IPS-18c (cell line): ENCODE data around the gene CDC42EP2.
A peak's percentile ranks its signal among the peaks of the same experiment; 100 is the strongest.

Experiments
- H3K4me3 ChIP-seq: 2 replicates; pipeline ENCODE4 v1.7.0; 2013; ENCODE audit warnings: low read depth, mild to moderate bottlenecking, low read length, moderate library complexity; ENCODE audit not compliant: insufficient read depth
- H3K9me3 ChIP-seq: one replicate; pipeline ENCODE4 v1.6.1; 2013; ENCODE audit warnings: mild to moderate bottlenecking, low read length, moderate library complexity; ENCODE audit not compliant: control insufficient read depth, insufficient read depth

The CDC42EP2 gene

DNA sequence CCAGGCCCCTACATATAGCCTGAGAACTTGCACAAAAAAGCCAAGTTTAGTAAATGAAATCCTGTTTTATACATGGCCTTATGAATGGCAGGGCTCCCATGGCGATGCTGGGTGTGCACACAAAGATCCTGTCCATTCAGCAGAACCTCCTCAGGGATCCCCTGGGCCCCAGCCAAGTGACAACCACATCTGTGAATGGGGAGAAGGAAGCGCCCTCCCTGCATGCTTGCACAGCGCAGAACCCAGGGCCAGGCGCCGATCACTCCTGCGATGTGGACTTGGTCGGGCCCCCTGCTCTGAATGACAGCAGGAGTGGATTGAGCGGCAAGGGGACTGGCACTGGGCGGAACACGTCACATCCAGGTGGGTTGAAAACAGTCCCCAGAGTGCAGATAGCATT, 4.5 kb upstream of the CDC42EP2 start:
- Histone ChIP-seq H3K4me3 (no peak overlapping the region), H3K9me3 (peaks cover 1% of the 10 kb centered on the region)

DNA sequence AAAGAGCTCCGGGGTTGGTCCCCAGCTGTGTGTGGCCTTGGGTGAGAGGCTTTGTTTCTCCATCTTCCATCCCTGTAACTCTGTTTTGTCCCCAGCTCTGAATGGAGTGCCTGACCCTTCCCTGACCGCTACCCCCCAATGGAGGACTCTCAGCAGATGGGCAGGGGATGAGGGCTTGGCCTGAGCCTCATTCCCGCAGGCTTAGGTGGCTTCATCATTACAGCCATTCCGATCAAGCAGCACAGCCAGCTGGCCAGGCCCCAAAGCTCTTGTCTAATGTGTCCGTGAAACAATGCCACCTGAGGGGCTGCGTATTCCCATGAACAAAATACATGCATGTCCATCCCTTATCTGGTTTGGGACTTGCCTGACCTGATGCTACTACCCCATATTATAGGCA, 3.9 kb upstream of the CDC42EP2 start:
- no peak overlapping the region for H3K4me3 ChIP-seq

DNA sequence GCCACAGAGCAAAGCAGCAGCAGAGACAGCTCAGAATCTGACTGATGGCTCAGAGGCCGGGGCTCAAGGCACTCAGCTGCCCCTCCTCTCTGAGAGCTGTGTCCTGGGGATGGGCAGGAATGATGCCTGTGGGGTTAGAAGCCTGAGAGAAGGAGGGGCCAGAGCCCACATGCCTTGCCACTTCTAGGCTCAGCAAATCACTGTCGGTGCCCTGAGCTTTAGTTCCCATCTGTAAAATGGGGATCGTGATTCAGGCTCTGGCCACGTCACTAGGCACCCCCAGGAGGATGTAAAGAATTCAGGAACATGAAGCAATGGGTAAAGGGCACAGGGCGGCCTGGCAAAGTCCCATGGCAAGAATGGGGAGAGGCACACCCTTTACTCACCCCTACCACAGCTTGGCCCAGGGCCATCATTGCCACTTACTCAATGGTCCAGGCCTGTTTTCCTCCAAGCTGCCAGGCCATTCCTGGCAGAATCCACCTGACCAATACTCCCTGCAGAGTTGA, 3.4 kb upstream of the CDC42EP2 start:
- no peaks in the 10 kb centered on the region for H3K9me3 ChIP-seq
- H3K4me3 ChIP-seq, result no peak overlapping the region

More for the DNA sequence above, 3.9 kb upstream of the CDC42EP2 start:
- H3K9me3 ChIP-seq, result no peaks in the 10 kb centered on the region

DNA sequence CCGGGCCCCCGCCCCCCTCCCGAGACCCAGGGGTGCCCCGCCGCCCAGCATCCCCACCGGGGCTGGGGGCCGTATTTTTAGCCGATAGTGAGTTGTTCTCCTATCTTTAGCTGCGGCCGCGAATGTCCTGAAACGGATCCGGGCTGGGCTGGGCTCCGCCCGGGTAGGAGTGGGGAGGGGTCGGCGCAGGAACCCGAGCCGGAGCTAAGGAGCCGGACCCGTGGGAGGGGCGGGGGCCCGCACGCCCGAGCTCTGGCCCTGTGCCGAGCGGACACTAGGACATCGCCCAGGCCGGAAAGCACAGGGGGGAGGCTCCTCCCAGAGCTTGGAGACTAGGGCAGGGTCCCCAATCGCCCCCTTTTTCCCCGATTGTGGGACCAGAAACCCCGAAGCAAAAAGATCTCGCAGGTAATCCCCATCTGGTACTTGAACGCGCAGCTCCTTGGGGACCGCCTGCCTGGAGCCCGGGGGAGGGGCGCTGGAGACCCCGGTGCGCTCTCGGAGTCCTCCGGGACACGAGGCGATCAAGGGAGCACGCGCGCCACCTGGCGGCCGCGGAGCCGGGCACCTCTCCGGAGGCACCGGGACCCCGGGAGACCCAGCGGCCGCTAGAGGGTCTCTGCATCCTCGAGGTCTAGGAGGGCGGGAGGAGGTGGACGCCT, 669 bp downstream of the CDC42EP2 start:
- Histone ChIP-seq H3K4me3 (peak overlapping the region; percentile 84), H3K9me3 (no peaks in the 10 kb centered on the region)

- H3K4me3 ChIP-seq, result peak overlapping the region; percentile 84; the same call in 1 of the 2 replicates
Measured at GRCh38 chr11:65315866-65316226, 1.2 kb downstream of the CDC42EP2 start.

GRCh38 chr11:65316227-65317024, 1.8 kb downstream of the CDC42EP2 start:
- no peaks in the 10 kb centered on the region for H3K9me3 ChIP-seq
- peak overlapping the region; percentile 84 for H3K4me3 ChIP-seq

More at GRCh38 chr11:65315866-65316226, 1.2 kb downstream of the CDC42EP2 start:
- H3K9me3 ChIP-seq, result no peaks in the 10 kb centered on the region

- H3K4me3 ChIP-seq, result peak overlapping the region; percentile 28; the same call in 1 of the 2 replicates
Measured at GRCh38 chr11:65317025-65317786, 2.5 kb downstream of the CDC42EP2 start.

DNA sequence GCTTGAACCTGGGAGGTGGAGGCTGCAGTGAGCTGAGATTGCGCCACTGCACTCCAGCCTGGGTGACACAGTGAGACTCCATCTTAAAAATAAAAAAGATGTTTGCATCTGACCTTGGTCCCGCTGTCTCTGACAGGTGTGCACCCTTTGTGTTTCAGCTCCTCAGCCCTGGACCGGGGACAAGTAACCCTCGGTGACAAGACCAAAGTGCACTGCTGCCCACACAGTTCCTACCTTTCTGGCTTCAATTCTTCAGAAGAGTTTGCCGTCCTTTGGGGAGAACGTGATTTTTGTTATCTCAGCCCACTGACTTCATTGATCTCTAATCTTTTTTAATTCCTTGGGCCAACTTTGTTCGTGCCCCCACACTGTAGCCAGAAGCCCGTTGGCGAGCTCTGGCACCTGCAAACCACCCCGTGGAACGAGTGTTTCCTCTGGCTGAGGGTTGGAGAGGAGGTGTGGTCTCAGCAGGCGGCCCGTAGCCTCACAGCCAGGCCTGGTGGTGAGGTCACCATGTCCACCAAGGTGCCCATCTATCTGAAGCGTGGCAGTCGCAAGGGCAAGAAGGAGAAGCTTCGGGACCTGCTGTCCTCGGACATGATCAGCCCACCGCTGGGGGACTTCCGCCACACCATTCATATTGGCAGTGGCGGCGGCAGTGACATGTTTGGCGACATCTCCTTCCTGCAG, 5.9 kb downstream of the CDC42EP2 start:
- Histone ChIP-seq H3K9me3 (no peaks in the 10 kb centered on the region), H3K4me3 (no peak overlapping the region)

More at GRCh38 chr11:65317025-65317786, 2.5 kb downstream of the CDC42EP2 start:
- no peaks in the 10 kb centered on the region for H3K9me3 ChIP-seq

DNA sequence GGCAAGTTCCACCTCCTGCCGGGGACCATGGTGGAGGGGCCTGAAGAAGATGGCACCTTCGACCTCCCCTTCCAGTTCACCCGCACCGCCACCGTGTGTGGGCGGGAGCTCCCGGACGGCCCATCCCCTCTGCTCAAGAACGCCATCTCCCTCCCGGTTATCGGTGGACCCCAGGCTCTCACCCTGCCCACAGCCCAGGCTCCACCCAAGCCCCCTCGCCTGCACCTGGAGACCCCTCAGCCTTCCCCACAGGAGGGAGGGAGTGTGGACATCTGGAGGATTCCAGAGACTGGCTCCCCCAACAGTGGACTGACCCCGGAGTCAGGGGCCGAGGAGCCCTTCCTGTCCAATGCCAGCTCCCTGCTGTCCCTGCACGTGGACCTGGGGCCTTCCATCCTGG, 6.4 kb downstream of the CDC42EP2 start:
- no peak overlapping the region for H3K4me3 ChIP-seq
- no peaks in the 10 kb centered on the region for H3K9me3 ChIP-seq

DNA sequence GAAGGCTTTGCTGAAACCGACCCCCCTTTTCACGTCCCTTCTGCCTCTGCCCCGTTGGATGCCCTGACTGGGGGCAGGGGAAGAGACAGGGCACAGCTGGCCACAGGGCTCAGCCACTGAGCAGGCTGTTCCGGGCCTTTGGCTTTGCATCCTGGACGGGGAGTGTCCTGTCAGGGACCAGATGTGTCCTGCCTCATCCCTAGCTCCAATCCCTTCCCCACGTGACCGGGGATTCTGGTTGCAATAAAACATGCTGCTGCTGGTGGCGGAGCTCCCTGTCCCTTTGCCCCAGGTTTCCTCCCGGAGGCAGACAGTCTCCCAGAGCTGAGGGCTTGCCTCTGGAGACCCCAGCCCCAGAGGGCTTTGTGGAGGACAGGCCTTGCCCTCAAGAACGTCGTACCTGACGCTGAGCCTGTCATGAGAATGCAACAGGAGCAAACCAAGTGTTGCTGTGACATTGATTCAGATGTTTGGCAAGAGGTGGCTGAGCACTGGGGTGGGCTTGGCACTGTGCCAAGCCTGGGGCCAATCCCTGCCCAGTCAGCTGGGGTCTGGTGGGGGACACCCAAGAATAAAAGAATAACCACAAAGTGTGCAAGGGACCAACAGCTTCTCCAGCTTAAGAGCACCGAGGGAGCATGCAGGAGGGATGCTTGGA, 7.3 kb downstream of the CDC42EP2 start:
- no peak overlapping the region for H3K4me3 ChIP-seq
- H3K9me3 ChIP-seq, result no peaks in the 10 kb centered on the region

- no peak overlapping the region for H3K4me3 ChIP-seq
- H3K9me3 ChIP-seq, result no peaks in the 10 kb centered on the region
Measured at GRCh38 chr11:65323813-65324212, 9.1 kb downstream of the CDC42EP2 start.

- H3K4me3 ChIP-seq, result no peak overlapping the region
Measured at GRCh38 chr11:65325435-65325834, 10.8 kb downstream of the CDC42EP2 start.

GRCh38 chr11:65327021-65327420, 12.4 kb downstream of the CDC42EP2 start:
- H3K4me3 ChIP-seq, result no peak overlapping the region
- H3K9me3 ChIP-seq, result no peaks in the 10 kb centered on the region

More at GRCh38 chr11:65325435-65325834, 10.8 kb downstream of the CDC42EP2 start:
- no peaks in the 10 kb centered on the region for H3K9me3 ChIP-seq

DNA sequence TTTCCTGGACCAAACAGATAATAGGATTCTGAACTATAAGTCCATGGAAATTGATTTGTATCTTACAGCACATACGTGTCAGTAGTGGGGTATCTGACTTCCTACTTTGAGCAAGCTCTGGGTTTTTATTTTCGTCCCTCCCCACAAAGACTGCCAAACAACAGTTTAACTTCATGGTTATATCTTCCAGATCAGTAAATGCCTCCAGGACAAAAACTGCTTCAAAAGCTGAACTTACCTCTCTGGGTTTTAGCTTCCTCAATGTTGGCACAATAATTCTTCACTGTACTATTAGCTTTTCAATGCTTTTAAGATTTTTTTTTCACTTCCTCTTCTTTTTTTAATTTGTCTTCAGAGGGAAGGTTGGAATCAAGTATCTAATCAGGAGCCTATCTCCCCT, 14.8 kb downstream of the CDC42EP2 start:
- H3K4me3 ChIP-seq, result no peak overlapping the region

GRCh38 chr11:65329944-65330403, 15.3 kb downstream of the CDC42EP2 start:
- H3K9me3 ChIP-seq, result peaks cover 2% of the 10 kb centered on the region
- H3K4me3 ChIP-seq, result no peak overlapping the region

More for the DNA sequence above, 14.8 kb downstream of the CDC42EP2 start:
- H3K9me3 ChIP-seq, result peaks cover 2% of the 10 kb centered on the region

DNA sequence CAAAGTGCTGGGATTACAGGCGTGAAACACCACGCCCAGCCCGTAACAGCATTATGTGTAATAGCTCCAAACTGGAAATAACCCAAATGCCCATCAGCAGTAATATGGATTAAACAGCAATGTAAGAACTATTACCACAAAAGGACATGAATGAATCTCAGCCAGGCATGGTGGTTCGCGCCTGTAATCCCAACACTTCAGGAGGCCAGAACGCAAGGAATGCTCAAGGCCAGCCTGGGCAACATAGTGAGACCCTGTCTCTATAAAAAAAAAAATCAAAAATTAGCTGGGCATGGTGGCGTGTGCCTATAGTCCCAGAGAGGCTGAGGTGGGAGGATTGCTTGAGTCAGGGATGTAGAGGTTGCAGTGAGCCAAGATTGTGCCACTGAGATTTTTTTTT, 15.9 kb downstream of the CDC42EP2 start:
- no peak overlapping the region for H3K4me3 ChIP-seq
- peaks cover 2% of the 10 kb centered on the region for H3K9me3 ChIP-seq
